Adrenal gland (tissue), 12 donors: ENCODE results near the gene TENT5C. TPM values are rescaled to one million over a fixed set of nuclear protein-coding genes. Genes with fewer than 3 reads are reported as not detected.

Experiments
- DNase-seq, 7 donors: peaks; one replicate each; pipeline ENCODE4 v3.0.0-alpha.2; 2019 to 2020
- H3K27ac ChIP-seq, 5 donors: fragments of 200-600 bp; sonication (generic) in 4 of 5; 1 replicate in 3 of 5; 2 replicates in 2 of 5; pipeline versions ENCODE4 v1.5.1 to v1.8.0; 2016 to 2020; ENCODE audit warnings: mild to moderate bottlenecking in 1 of 5
- H3K27me3 ChIP-seq: fragments of 200-600 bp; 2 replicates; pipeline ENCODE4 v1.8.0; 2021
- H3K36me3 ChIP-seq, 2 donors: fragments of 200-600 bp; replicated peaks in 1 of 2; 1 replicate in 1 of 2; 2 replicates in 1 of 2; pipeline versions ENCODE4 v1.5.1 to v1.8.0; 2018 to 2022
- H3K4me1 ChIP-seq, 2 donors: fragments of 200-600 bp; replicated peaks in 1 of 2; 1 replicate in 1 of 2; 2 replicates in 1 of 2; pipeline versions ENCODE4 v1.5.1 to v1.8.0; 2018 to 2021
- H3K4me3 ChIP-seq, 4 donors: fragments of 200-600 bp; sonication (generic) in 3 of 4; one replicate each; pipeline ENCODE4 v1.5.1; 2016 to 2018
- H3K9me3 ChIP-seq, 3 donors: fragments of 200-600 bp; sonication (generic) in 1 of 3; replicated peaks in 1 of 3; 1 replicate in 2 of 3; 2 replicates in 1 of 3; pipeline versions ENCODE4 v1.5.1 to v1.8.0; 2016 to 2021
- CTCF ChIP-seq, 6 experiments: fragments of 450-650 bp in 4 of 6; fragments of 200-600 bp in 2 of 6; sonication (generic) in 1 of 6; IDR thresholded peaks; 1 replicate in 5 of 6; 2 replicates in 1 of 6; pipeline versions ENCODE4 v1.5.1 to v1.8.0; 2016 to 2021; ENCODE audit warnings: antibody characterized with exemption in 6 of 6, mild to moderate bottlenecking in 2 of 6, moderate library complexity in 1 of 6
- POLR2A ChIP-seq, 2 donors: fragments of 450-650 bp; IDR thresholded peaks; one replicate each; pipeline ENCODE4 v1.6.1; 2017; ENCODE audit warnings: antibody characterized with exemption in 2 of 2, mild to moderate bottlenecking in 2 of 2, moderate library complexity in 1 of 2
- WGBS, 4 donors: extraction: QIAGEN DNeasy Blood & Tissue Kit in 2 of 4; methylation state at CpG; one replicate each; pipeline versions ENCODE4 v1.1.5 to v1.1.7; 2013 to 2017; 5-methylcytosine and 5-hydroxymethylcytosine counted together
- intact Hi-C, 2 donors: fragments of 100-400 bp; cut with DNase I; formaldehyde crosslinking; loops; one replicate each; pipeline versions ENCODE4 v1.14.1 to v1.15.0; 2022 to 2023
- polyA plus RNA-seq, 3 donors: library from polyadenylated mRNA; stranded (reverse); fragments of 200-250 nt in 2 of 3; fragments of 350-450 nt in 1 of 3; fragmentation: Illumina TruSeq in 1 of 3; extraction: RNeasy Lipid Tissue Mini Kit (QIAGEN cat#74804) in 1 of 3; gene quantifications; one replicate each; pipeline ENCODE4 v1.2.3, GENCODE V29; 2013 to 2014
- total RNA-seq, 9 donors: library from RNA; depleted of rRNA in 4 of 9; stranded (reverse); fragments of >200 nt in 4 of 9; fragments of 120-200 nt in 1 of 9; fragmentation: NEBNext Ultra II Directional in 1 of 9; extraction: Animal tissue kit (Norgen Biotek cat#: 25700) in 1 of 9; gene quantifications; one replicate each; pipeline versions ENCODE4 v1.1.0 to v1.2.4, GENCODE V29; 2013 to 2023
- donor health status: healthy with polysubstance abuse.
- donor health status: Bipolar disorder and iron deficiency.
- donor health status: DM: yes; HTN: yes; CAD: no.
- donor health status: DM: no; HTN: no; CAD: no.
- donor health status: DM: no; HTN: no; CAD: no.
- donor health status: DM: yes; HTN: yes; CAD: no.

TENT5C gene
- total and polyA plus RNA-seq, 12 donors: 0.54 to 8.5 (median 2.0) TPM

GRCh38 chr1:117572546-117572945 lies 33.3 kb upstream of the TENT5C start:
- intact Hi-C loops: no loop called here
- TF ChIP-seq CTCF (IDR thresholded peaks at IDR 0.05) (no peak), POLR2A (IDR thresholded peaks at IDR 0.05) (no peak)
- peak in 1 of 7 donors; percentile 18 for DNase-seq
- H3K27ac ChIP-seq: no peak overlapping the region
- no peaks in the 10 kb centered on the region for H3K4me1 ChIP-seq
- WGBS, 4 donors: 61 to 85% (median 72%) methylated on average over 4 of the region's 4 CpGs
- no peaks in the 10 kb centered on the region for H3K36me3 ChIP-seq
- no peak overlapping the region for H3K4me3 ChIP-seq
- no peaks in the 10 kb centered on the region for H3K27me3 ChIP-seq
- H3K9me3 ChIP-seq: no peaks in the 10 kb centered on the region

GRCh38 chr1:117573386-117574023 lies 32.3 kb upstream of the TENT5C start:
- Histone ChIP-seq H3K27me3 (no peaks in the 10 kb centered on the region), H3K4me3 (no peak overlapping the region)
- WGBS, 4 donors: 49 to 66% (median 55%) methylated on average over 4 to 10 of the region's 10 CpGs

GRCh38 chr1:117574161-117574835 lies 31.6 kb upstream of the TENT5C start:
- TF ChIP-seq CTCF (IDR thresholded peaks at IDR 0.05) (no peak), POLR2A (IDR thresholded peaks at IDR 0.05) (no peak)
- WGBS, 4 donors: 81 to 94% (median 84%) methylated on average over 3 to 5 of the region's 5 CpGs
- DNase-seq: no peak
- Histone ChIP-seq H3K27me3 (no peaks in the 10 kb centered on the region), H3K9me3 (no peaks in the 10 kb centered on the region), H3K4me3 (no peak overlapping the region), H3K27ac (no peak overlapping the region), H3K4me1 (no peaks in the 10 kb centered on the region), H3K36me3 (no peaks in the 10 kb centered on the region)
- intact Hi-C loops: no loop called here

More at GRCh38 chr1:117573386-117574023, 32.3 kb upstream of the TENT5C start:
- peak; percentile 56 to 84 (median 78) for DNase-seq
- Histone ChIP-seq H3K9me3 (no peaks in the 10 kb centered on the region), H3K27ac (no peak overlapping the region), H3K36me3 (no peaks in the 10 kb centered on the region), H3K4me1 (no peaks in the 10 kb centered on the region)
- intact Hi-C loops: no loop called here
- TF ChIP-seq POLR2A (IDR thresholded peaks at IDR 0.05) (no peak), CTCF (IDR thresholded peaks at IDR 0.05) (no peak)

- DNase-seq: no peak
- TF ChIP-seq CTCF (IDR thresholded peaks at IDR 0.05) (no peak), POLR2A (IDR thresholded peaks at IDR 0.05) (no peak)
- H3K9me3 ChIP-seq: no peaks in the 10 kb centered on the region
- no peaks in the 10 kb centered on the region for H3K4me1 ChIP-seq
- 87 to 97% (median 91%) methylated on average over 8 of the region's 8 CpGs for WGBS, 4 donors
- no peak overlapping the region for H3K27ac ChIP-seq
- H3K27me3 ChIP-seq: no peaks in the 10 kb centered on the region
- no peak overlapping the region for H3K4me3 ChIP-seq
- intact Hi-C loops: no loop called here
- H3K36me3 ChIP-seq: no peaks in the 10 kb centered on the region
Measured at GRCh38 chr1:117575586-117576225, 30.1 kb upstream of the TENT5C start.
